Loucy (cell line): Measurements from ENCODE around the gene COX7A2L.

ENCODE experiments used
- CTCF ChIP-seq: fragments of 200-600 bp; sonication (generic); conservative IDR thresholded peaks from 2 replicates; pipeline ENCODE4 v1.5.1; 2014; ENCODE audit warnings: mild to moderate bottlenecking, antibody characterized with exemption, low read length
- EZH2phosphoT487 ChIP-seq: fragments of 200-600 bp; IDR thresholded peaks from 2 replicates; pipeline ENCODE4 v1.6.1; 2018; ENCODE audit warnings: antibody characterized with exemption, mild to moderate bottlenecking, moderate library complexity, borderline replicate concordance

- no peak for TF ChIP-seq CTCF
- no peak for TF ChIP-seq EZH2phosphoT487
Observed at GRCh38 chr2:42360493-42360889, 526 bp downstream of the COX7A2L start.
